Activated naive CD4-positive, alpha-beta T cell treated with anti-CD3 and anti-CD28 coated beads for 36 hours (primary cell): Measurements from ENCODE around the gene DOCK4. TPM values are rescaled to one million over a fixed set of nuclear protein-coding genes. Genes with fewer than 3 reads are reported as not detected.

Source experiments
- CTCF ChIA-PET: fragments of 350-600 bp; sonication (Branson Sonifier 250); formaldehyde crosslinking; loops from one replicate; lab custom pipeline; 2021; ENCODE audit warnings: antibody characterized with exemption; lab: Charles Lee
- DNase-seq: peaks from one replicate; pipeline ENCODE4 v3.0.0-alpha.2; 2020
- H3K27ac Mint-ChIP-seq: one replicate; pipeline ENCODE4 v1.8.0; 2021; ENCODE audit warnings: mild to moderate bottlenecking, mixed read lengths
- H3K27me3 Mint-ChIP-seq: one replicate; pipeline ENCODE4 v1.8.0; 2021; ENCODE audit warnings: low read depth, mixed read lengths
- H3K36me3 Mint-ChIP-seq: one replicate; pipeline ENCODE4 v1.8.0; 2021; ENCODE audit warnings: low read depth, mixed read lengths
- H3K4me1 Mint-ChIP-seq: one replicate; pipeline ENCODE4 v1.8.0; 2021; ENCODE audit warnings: low read depth, mixed read lengths
- H3K4me3 Mint-ChIP-seq: one replicate; pipeline ENCODE4 v1.8.0; 2021; ENCODE audit warnings: mild to moderate bottlenecking, moderate library complexity, mixed read lengths
- H3K9me3 Mint-ChIP-seq: one replicate; pipeline ENCODE4 v1.8.0; 2021; ENCODE audit warnings: mixed read lengths
- intact Hi-C: fragments of 100-400 bp; cut with micrococcal nuclease; formaldehyde crosslinking; loops from one replicate; pipeline ENCODE4 v1.15.1; 2023
- total RNA-seq, 2 experiments: library from RNA; stranded (reverse); gene quantifications; one replicate each; pipeline ENCODE4 v1.2.3, GENCODE V29; 2021

DOCK4 gene
- total RNA-seq, 2 experiments from 2014 or later: 0.43 to 0.62 TPM

- peaks cover 4% of the 10 kb centered on the region for H3K27me3 Mint-ChIP-seq
- intact Hi-C loops: no loop called here
- no peak overlapping the region for H3K4me3 Mint-ChIP-seq
- no peaks in the 10 kb centered on the region for H3K9me3 Mint-ChIP-seq
- no peaks in the 10 kb centered on the region for H3K4me1 Mint-ChIP-seq
- CTCF ChIA-PET: no interaction called here
- H3K27ac Mint-ChIP-seq: no peak overlapping the region
- no peak for DNase-seq
- H3K36me3 Mint-ChIP-seq: no peaks in the 10 kb centered on the region
Measured at GRCh38 chr7:112010109-112010508, 196.1 kb downstream of the DOCK4 start.

- peaks cover 4% of the 10 kb centered on the region for H3K27me3 Mint-ChIP-seq
Measured at GRCh38 chr7:112009081-112009480, 197.1 kb downstream of the DOCK4 start.

GRCh38 chr7:112007185-112007584 lies 199.0 kb downstream of the DOCK4 start:
- DNase-seq: no peak
- Mint-ChIP-seq H3K9me3 (no peaks in the 10 kb centered on the region), H3K27ac (no peak overlapping the region), H3K27me3 (no peaks in the 10 kb centered on the region), H3K4me3 (no peak overlapping the region), H3K4me1 (no peaks in the 10 kb centered on the region), H3K36me3 (no peaks in the 10 kb centered on the region)
- intact Hi-C loops: no loop called here
- CTCF ChIA-PET: no interaction called here

More at GRCh38 chr7:112009081-112009480, 197.1 kb downstream of the DOCK4 start:
- Mint-ChIP-seq H3K4me3 (no peak overlapping the region), H3K9me3 (no peaks in the 10 kb centered on the region), H3K27ac (no peak overlapping the region), H3K4me1 (no peaks in the 10 kb centered on the region), H3K36me3 (no peaks in the 10 kb centered on the region)
- intact Hi-C loops: no loop called here
- DNase-seq: no peak
- CTCF ChIA-PET: no interaction called here

- no peak overlapping the region for H3K4me3 Mint-ChIP-seq
- CTCF ChIA-PET: no interaction called here
- intact Hi-C loops: no loop called here
- H3K27me3 Mint-ChIP-seq: no peaks in the 10 kb centered on the region
- no peak for DNase-seq
- H3K27ac Mint-ChIP-seq: no peak overlapping the region
- no peaks in the 10 kb centered on the region for H3K9me3 Mint-ChIP-seq
- no peaks in the 10 kb centered on the region for H3K4me1 Mint-ChIP-seq
- no peaks in the 10 kb centered on the region for H3K36me3 Mint-ChIP-seq
Measured at GRCh38 chr7:112006071-112006470, 200.1 kb downstream of the DOCK4 start.

- no peaks in the 10 kb centered on the region for H3K36me3 Mint-ChIP-seq
- no peaks in the 10 kb centered on the region for H3K9me3 Mint-ChIP-seq
- H3K27me3 Mint-ChIP-seq: no peaks in the 10 kb centered on the region
- no peak for DNase-seq
- no peak overlapping the region for H3K27ac Mint-ChIP-seq
- CTCF ChIA-PET: no interaction called here
- H3K4me3 Mint-ChIP-seq: no peak overlapping the region
- intact Hi-C loops: no loop called here
- H3K4me1 Mint-ChIP-seq: no peaks in the 10 kb centered on the region
Measured at GRCh38 chr7:112005205-112005775, 200.9 kb downstream of the DOCK4 start.

DNA sequence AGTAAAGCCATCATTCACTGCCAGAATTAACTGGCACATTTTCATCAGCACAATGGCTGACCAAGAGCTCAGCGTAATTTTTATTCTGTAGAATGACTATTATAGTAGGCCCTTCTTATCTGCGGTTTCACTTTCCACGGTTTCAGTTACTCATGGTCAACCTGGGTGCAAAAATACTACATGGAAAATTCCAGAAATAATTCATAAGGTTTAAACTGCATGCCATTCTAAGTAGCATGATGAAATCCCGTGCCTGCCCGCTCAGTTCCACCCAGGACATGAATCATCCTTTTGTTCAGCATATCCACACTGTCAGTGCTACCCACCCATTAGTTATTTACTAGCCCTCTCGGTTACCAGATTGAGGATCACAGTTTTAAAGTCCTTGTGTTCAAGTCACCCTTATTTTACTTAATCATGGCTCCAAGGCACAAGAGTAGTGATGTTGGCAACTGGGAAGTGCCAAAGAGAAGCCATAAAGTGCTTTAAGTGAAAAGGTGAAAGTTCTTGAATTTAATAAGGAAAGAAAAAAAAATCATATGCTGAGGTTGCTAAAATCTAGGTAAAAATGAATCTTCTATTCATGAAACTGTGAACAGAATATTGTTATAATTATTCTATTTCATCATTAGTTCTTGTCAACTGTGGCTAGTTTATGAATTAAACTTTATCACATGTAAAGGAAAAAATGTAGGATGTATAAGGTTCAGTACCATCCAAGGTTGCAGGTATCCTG lies 204.9 kb downstream of the DOCK4 start:
- Mint-ChIP-seq H3K9me3 (no peaks in the 10 kb centered on the region), H3K4me3 (no peak overlapping the region), H3K4me1 (no peaks in the 10 kb centered on the region), H3K36me3 (no peaks in the 10 kb centered on the region), H3K27me3 (no peaks in the 10 kb centered on the region), H3K27ac (no peak overlapping the region)
- CTCF ChIA-PET: no interaction called here
- DNase-seq: no peak
- intact Hi-C loops: no loop called here

- intact Hi-C loops: no loop called here
- no peak overlapping the region for H3K27ac Mint-ChIP-seq
Measured at GRCh38 chr7:111998326-111998725, 207.9 kb downstream of the DOCK4 start.

GRCh38 chr7:111997546-111997945 lies 208.7 kb downstream of the DOCK4 start:
- Mint-ChIP-seq H3K4me1 (no peaks in the 10 kb centered on the region), H3K27ac (no peak overlapping the region), H3K4me3 (no peak overlapping the region), H3K9me3 (no peaks in the 10 kb centered on the region), H3K27me3 (no peaks in the 10 kb centered on the region), H3K36me3 (no peaks in the 10 kb centered on the region)
- intact Hi-C loops: no loop called here
- CTCF ChIA-PET: no interaction called here
- no peak for DNase-seq

More at GRCh38 chr7:111998326-111998725, 207.9 kb downstream of the DOCK4 start:
- CTCF ChIA-PET: no interaction called here
- Mint-ChIP-seq H3K36me3 (no peaks in the 10 kb centered on the region), H3K4me1 (no peaks in the 10 kb centered on the region), H3K9me3 (no peaks in the 10 kb centered on the region), H3K4me3 (no peak overlapping the region), H3K27me3 (no peaks in the 10 kb centered on the region)
- no peak for DNase-seq

GRCh38 chr7:111992601-111993000 lies 213.6 kb downstream of the DOCK4 start:
- no peaks in the 10 kb centered on the region for H3K36me3 Mint-ChIP-seq
- intact Hi-C loops: no loop called here
- H3K4me3 Mint-ChIP-seq: no peak overlapping the region
- no peaks in the 10 kb centered on the region for H3K9me3 Mint-ChIP-seq
- no peak overlapping the region for H3K27ac Mint-ChIP-seq
- H3K27me3 Mint-ChIP-seq: no peaks in the 10 kb centered on the region
- CTCF ChIA-PET: no interaction called here
- DNase-seq: no peak
- H3K4me1 Mint-ChIP-seq: no peaks in the 10 kb centered on the region

- Mint-ChIP-seq H3K4me1 (no peaks in the 10 kb centered on the region), H3K27me3 (peaks cover 8% of the 10 kb centered on the region), H3K4me3 (no peak overlapping the region), H3K9me3 (no peaks in the 10 kb centered on the region), H3K27ac (no peak overlapping the region), H3K36me3 (no peaks in the 10 kb centered on the region)
- no peak for DNase-seq
- intact Hi-C loops: no loop called here
- CTCF ChIA-PET: no interaction called here
Measured at GRCh38 chr7:111990643-111991042, 215.6 kb downstream of the DOCK4 start.

- Mint-ChIP-seq H3K27ac (no peak overlapping the region), H3K9me3 (no peaks in the 10 kb centered on the region), H3K4me1 (no peaks in the 10 kb centered on the region), H3K4me3 (no peak overlapping the region), H3K36me3 (no peaks in the 10 kb centered on the region), H3K27me3 (peaks cover 8% of the 10 kb centered on the region)
- CTCF ChIA-PET: no interaction called here
- DNase-seq: no peak
- intact Hi-C loops: no loop called here
Measured at GRCh38 chr7:111987886-111988285, 218.3 kb downstream of the DOCK4 start.

DNA sequence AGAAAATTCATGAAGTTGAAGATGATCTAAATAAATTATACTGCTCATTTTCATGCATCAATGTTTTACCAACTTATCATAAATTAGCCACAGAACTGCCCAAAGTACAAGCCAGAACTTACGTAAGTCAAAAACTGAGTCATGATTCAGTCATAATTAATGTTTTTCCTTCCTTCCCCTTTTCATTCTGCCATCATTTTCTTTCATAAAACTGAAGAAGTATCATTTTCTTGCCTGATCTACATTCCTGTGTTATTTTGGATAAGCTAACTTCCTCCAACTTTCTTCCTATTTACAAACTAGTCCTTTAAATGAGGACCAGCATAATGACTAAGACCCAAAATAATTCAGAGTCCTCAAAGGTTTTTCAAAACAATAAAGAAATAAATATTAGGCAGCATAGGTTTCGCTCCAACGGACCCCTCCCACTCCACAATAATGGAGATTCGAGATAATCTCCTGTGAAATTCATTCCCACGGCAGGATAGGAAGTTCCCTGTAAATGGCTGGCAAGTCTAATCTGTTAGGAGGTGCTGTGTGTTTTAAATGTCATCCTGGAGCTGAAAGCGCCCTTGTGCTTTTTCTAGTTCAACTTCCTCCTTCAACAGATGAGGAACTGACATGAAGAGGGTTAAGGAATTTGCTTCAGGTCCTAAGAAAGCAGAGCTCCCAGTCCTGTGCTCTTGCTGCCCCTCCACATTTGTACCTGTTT lies 218.9 kb downstream of the DOCK4 start:
- Mint-ChIP-seq H3K9me3 (no peaks in the 10 kb centered on the region), H3K27ac (no peak overlapping the region), H3K36me3 (no peaks in the 10 kb centered on the region), H3K4me3 (no peak overlapping the region), H3K4me1 (no peaks in the 10 kb centered on the region), H3K27me3 (peaks cover 8% of the 10 kb centered on the region)
- CTCF ChIA-PET: no interaction called here
- no peak for DNase-seq
- intact Hi-C loops: no loop called here

GRCh38 chr7:111986601-111987000 lies 219.6 kb downstream of the DOCK4 start:
- DNase-seq: no peak
- H3K4me3 Mint-ChIP-seq: no peak overlapping the region
- no peaks in the 10 kb centered on the region for H3K36me3 Mint-ChIP-seq
- intact Hi-C loops: no loop called here
- H3K27ac Mint-ChIP-seq: no peak overlapping the region
- no peaks in the 10 kb centered on the region for H3K9me3 Mint-ChIP-seq
- peaks cover 8% of the 10 kb centered on the region for H3K27me3 Mint-ChIP-seq
- CTCF ChIA-PET: no interaction called here
- H3K4me1 Mint-ChIP-seq: no peaks in the 10 kb centered on the region
